Lung (tissue), 12 donors: ENCODE measurements around the gene CHERP. TPM values are rescaled to one million over a fixed set of nuclear protein-coding genes. Genes with fewer than 3 reads are reported as not detected.
"Not testable (repeated sequence)": the region's sequence is repeated elsewhere in the genome, so short reads cannot be mapped to it uniquely, and the experiment has no call there.

ENCODE experiments used
- ATAC-seq: fragments of 200-7000 bp; cut with Tn5 transposase; one replicate; pipeline ENCODE4 v1.9.1; 2020; ENCODE audit warnings: moderate number of reproducible peaks; ENCODE audit not compliant: insufficient read depth, low FRiP score
- DNase-seq, 3 donors: peaks; one replicate each; pipeline ENCODE4 v3.0.0-alpha.2; 2013 to 2017
- H3K27ac ChIP-seq, 2 donors: one replicate each; pipeline ENCODE4 v1.5.1; 2013; ENCODE audit warnings: mild to moderate bottlenecking in 2 of 2, moderate library complexity in 2 of 2, control low read depth in 1 of 2, inconsistent platforms in 1 of 2, low read depth in 1 of 2, low read length in 1 of 2
- H3K27me3 ChIP-seq, 3 donors: one replicate each; pipeline ENCODE4 v1.5.1; 2013; ENCODE audit warnings: low read length in 2 of 3; ENCODE audit not compliant: control insufficient read depth in 3 of 3, insufficient read depth in 3 of 3
- H3K36me3 ChIP-seq, 4 donors: one replicate each; pipeline ENCODE4 v1.5.1; 2013; ENCODE audit warnings: low read length in 4 of 4, mild to moderate bottlenecking in 1 of 4, moderate library complexity in 1 of 4; ENCODE audit not compliant: control insufficient read depth in 4 of 4, insufficient read depth in 4 of 4
- H3K4me1 ChIP-seq, 5 donors: one replicate each; pipeline ENCODE4 v1.5.1; 2013; ENCODE audit warnings: low read length in 5 of 5, mild to moderate bottlenecking in 2 of 5, moderate library complexity in 1 of 5; ENCODE audit not compliant: control insufficient read depth in 5 of 5, insufficient read depth in 5 of 5
- H3K4me3 ChIP-seq: one replicate; pipeline ENCODE4 v1.5.1; 2013; ENCODE audit warnings: mild to moderate bottlenecking, control low read depth, moderate library complexity
- H3K9ac ChIP-seq, 2 donors: one replicate each; pipeline ENCODE4 v1.5.1; 2013; ENCODE audit warnings: low read length in 2 of 2, control low read depth in 1 of 2; ENCODE audit not compliant: insufficient read depth in 1 of 2
- H3K9me3 ChIP-seq, 4 donors: one replicate each; pipeline ENCODE4 v1.5.1; 2013; ENCODE audit warnings: low read length in 3 of 4, mild to moderate bottlenecking in 1 of 4, moderate library complexity in 1 of 4; ENCODE audit not compliant: control insufficient read depth in 4 of 4, insufficient read depth in 3 of 4
- CTCF ChIP-seq: IDR thresholded peaks from 2 replicates; pipeline ENCODE4 v1.5.1; 2012; ENCODE audit warnings: mild to moderate bottlenecking; ENCODE audit errors: control extremely low read depth, extremely low read depth
- WGBS, 2 donors: extraction: QIAGEN DNeasy Blood & Tissue Kit; methylation state at CpG; one replicate each; pipeline ENCODE4 v1.1.7; 2013; 5-methylcytosine and 5-hydroxymethylcytosine counted together
- polyA plus RNA-seq, 2 donors: library from polyadenylated mRNA; stranded (reverse); fragments of 200-250 nt; gene quantifications; one replicate each; pipeline ENCODE4 v1.2.1, GENCODE V29; 2013
- total RNA-seq, 2 donors: library from RNA; depleted of rRNA in 1 of 2; stranded (reverse); fragments of >200 nt in 1 of 2; gene quantifications; one replicate each; pipeline ENCODE4 v1.2.1, GENCODE V29; 2014 to 2021
- donor health status: control.
- donor health status: control.
- donor health status: Bipolar disorder and iron deficiency.
- donor health status: healthy.
- donor health status: DM: yes; HTN: yes; CAD: no.

The CHERP gene
- total and polyA plus RNA-seq, 4 donors: 19.5 to 30.9 (median 23.3) TPM

DNA sequence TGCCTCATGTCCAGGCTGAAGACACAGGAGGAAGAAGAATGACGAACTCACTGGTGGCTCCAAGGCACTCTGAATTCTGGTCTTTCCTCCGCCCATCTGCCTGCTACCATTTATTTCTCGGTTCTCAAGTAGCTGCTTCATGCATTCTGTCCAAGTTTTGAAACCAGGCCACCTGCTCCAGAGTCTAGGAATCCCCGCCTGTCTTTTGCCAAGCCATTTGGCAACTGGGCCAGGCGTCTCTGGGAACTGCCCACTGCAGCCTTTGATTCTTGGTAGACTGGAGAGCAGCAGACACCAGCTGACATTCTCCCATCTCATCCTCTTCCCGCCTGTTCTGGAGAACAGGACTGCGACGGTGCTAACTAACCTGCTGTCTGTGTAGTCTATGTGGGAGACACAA lies 19.1 kb upstream of the CHERP start:
- 89 to 91% methylated on average over 8 of the region's 8 CpGs for WGBS, 2 donors

DNA sequence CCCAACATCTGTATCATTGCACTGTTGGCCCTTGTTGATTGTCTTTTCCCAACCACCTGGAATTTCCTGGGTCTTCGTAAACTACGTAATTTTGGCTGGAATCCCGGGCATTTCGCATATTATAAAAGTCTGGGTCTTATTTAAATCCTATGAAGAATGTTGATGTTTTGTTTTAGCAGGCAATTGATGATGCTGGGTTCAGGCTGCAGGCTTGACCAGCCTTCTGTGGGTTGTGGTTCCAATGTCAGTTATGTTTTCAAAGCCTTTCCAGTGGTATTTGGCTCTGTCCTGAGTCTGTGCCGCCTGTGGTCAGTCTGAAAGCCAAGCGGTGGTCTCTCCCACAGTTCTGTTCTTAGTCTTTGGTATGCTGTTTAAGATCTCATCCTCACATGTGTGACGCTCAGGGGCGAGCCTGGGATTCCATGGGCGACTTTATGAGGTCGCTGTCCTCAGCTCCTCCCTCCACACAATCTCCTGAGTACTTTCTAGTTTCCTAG lies 17.6 kb upstream of the CHERP start:
- H3K9ac ChIP-seq: no peak overlapping the region
- no peak for ATAC-seq
- DNase-seq: no peak
- no peaks in the 10 kb centered on the region for H3K4me1 ChIP-seq
- H3K36me3 ChIP-seq: peaks cover 9 to 41% (median 19%) of the 10 kb centered on the region in 4 donors
- H3K27ac ChIP-seq: no peak overlapping the region
- TF ChIP-seq CTCF: no peak
- 90 to 94% methylated on average over 10 of the region's 10 CpGs for WGBS, 2 donors
- H3K4me3 ChIP-seq: no peak overlapping the region
- no peaks in the 10 kb centered on the region for H3K27me3 ChIP-seq
- H3K9me3 ChIP-seq: no peaks in the 10 kb centered on the region

More for the DNA sequence above, 19.1 kb upstream of the CHERP start:
- H3K27me3 ChIP-seq: no peaks in the 10 kb centered on the region
- no peak overlapping the region for H3K9ac ChIP-seq
- H3K27ac ChIP-seq: no peak overlapping the region
- TF ChIP-seq CTCF: no peak
- H3K4me3 ChIP-seq: no peak overlapping the region
- no peak for ATAC-seq
- DNase-seq: no peak
- no peaks in the 10 kb centered on the region for H3K9me3 ChIP-seq
- H3K36me3 ChIP-seq: peaks cover 7 to 38% (median 20%) of the 10 kb centered on the region in 4 donors
- no peaks in the 10 kb centered on the region for H3K4me1 ChIP-seq

- no peaks in the 10 kb centered on the region for H3K9me3 ChIP-seq
- no peak for DNase-seq
- no peaks in the 10 kb centered on the region for H3K27me3 ChIP-seq
- H3K9ac ChIP-seq: no peak overlapping the region
- ATAC-seq: no peak
- no peaks in the 10 kb centered on the region for H3K4me1 ChIP-seq
- 47 to 73% methylated on average over 8 of the region's 8 CpGs for WGBS, 2 donors
- H3K27ac ChIP-seq: no peak overlapping the region
- no peak overlapping the region for H3K4me3 ChIP-seq
- TF ChIP-seq CTCF: no peak
- peaks cover 11 to 36% (median 17%) of the 10 kb centered on the region in 4 donors for H3K36me3 ChIP-seq
Measured at GRCh38 chr19:16554776-16555175, 12.5 kb upstream of the CHERP start.

DNA sequence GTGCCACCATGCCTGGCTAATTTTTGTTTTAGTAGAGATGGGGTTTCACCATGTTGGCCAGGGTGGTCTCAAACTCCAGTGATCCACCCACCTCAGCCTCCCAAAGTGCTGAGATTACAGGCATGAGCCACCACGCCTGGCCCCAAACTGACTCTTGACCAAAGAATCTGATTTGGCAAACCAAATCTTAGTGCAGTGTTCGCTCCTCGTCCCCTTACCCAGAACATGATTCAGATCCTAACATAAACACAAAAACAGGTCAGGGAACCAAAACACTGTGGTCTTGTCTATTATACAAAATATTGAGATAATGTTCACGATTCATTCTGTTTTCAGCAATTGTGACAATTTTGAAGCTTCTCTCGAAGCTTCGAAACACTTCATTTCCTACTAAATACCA lies 9.7 kb upstream of the CHERP start:
- not testable (repeated sequence) for H3K27me3 ChIP-seq, DNase-seq, H3K9me3 ChIP-seq, H3K27ac ChIP-seq, H3K4me1 ChIP-seq, H3K9ac ChIP-seq, ATAC-seq, H3K4me3 ChIP-seq
- 95 to 98% methylated on average over 6 of the region's 6 CpGs for WGBS, 2 donors
- H3K36me3 ChIP-seq: peaks cover 5 to 33% (median 14%) of the 10 kb centered on the region in 4 donors
